Thyroid gland (tissue), 4 donors: ENCODE measurements around the gene RNF14.

ENCODE experiments used
- POLR2A ChIP-seq, 2 donors: fragments of 450-650 bp; IDR thresholded peaks; one replicate each; pipeline ENCODE4 v1.6.1; 2017; ENCODE audit warnings: antibody characterized with exemption in 2 of 2, mild to moderate bottlenecking in 2 of 2, moderate library complexity in 1 of 2
- TF ChIP-seq, protein P1 (sequence below), 6 experiments: fragments of 200-600 bp in 3 of 6; fragments of 450-650 bp in 3 of 6; sonication (generic) in 3 of 6; IDR thresholded peaks; one replicate each; pipeline ENCODE4 v1.5.1; 2016 to 2019; ENCODE audit warnings: antibody characterized with exemption in 6 of 6, mild to moderate bottlenecking in 2 of 6, inconsistent platforms in 1 of 6, moderate library complexity in 1 of 6

DNA sequence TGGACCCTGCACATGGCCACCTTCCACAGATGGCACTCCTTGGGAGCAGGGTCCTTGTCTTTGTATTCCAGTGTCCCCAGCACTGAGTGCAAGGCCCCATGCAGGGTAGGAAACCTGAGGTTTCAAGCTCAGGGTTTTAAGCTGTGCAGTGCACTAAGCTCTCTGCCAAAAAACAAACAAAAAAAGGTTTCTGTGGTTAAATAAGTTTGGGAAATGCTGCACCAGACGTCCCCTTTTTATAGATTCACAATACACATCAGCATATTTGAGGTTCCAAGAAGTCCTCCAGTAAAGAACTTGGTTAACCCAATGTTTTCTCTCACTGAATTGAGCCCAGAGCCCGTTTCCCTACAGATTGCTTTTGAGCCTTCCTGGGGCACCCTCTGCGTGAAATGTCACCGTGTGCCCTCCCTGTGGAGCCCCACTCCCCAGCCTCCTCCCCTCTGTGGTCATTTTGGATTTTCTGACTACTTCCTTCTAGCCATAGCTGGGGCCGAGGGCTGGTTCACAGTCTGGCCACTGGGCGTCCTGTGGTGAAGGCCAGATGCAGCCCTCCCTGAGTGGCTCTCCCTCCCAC is 28.1 kb upstream of the RNF14 start:
- TF ChIP-seq POLR2A (IDR thresholded peaks at IDR 0.05), result no peak
- TF ChIP-seq, protein P1, sequence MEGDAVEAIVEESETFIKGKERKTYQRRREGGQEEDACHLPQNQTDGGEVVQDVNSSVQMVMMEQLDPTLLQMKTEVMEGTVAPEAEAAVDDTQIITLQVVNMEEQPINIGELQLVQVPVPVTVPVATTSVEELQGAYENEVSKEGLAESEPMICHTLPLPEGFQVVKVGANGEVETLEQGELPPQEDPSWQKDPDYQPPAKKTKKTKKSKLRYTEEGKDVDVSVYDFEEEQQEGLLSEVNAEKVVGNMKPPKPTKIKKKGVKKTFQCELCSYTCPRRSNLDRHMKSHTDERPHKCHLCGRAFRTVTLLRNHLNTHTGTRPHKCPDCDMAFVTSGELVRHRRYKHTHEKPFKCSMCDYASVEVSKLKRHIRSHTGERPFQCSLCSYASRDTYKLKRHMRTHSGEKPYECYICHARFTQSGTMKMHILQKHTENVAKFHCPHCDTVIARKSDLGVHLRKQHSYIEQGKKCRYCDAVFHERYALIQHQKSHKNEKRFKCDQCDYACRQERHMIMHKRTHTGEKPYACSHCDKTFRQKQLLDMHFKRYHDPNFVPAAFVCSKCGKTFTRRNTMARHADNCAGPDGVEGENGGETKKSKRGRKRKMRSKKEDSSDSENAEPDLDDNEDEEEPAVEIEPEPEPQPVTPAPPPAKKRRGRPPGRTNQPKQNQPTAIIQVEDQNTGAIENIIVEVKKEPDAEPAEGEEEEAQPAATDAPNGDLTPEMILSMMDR (IDR thresholded peaks at IDR 0.05), result no peak
